RPMI7951 (cell line): ENCODE results near the gene RPLP2. TPM values are rescaled to one million over a fixed set of nuclear protein-coding genes. Genes with fewer than 3 reads are reported as not detected.

Source experiments
- total RNA-seq: library from RNA; depleted of rRNA; stranded (reverse); fragments of >200 nt; shearing (Covaris generic); gene quantifications from 2 replicates; pipeline ENCODE4 v1.2.3, GENCODE V29; 2014; rRNA removed

The RPLP2 gene
- total RNA-seq, 1 experiment from 2014 or later = 886 TPM

Other genes starting within 250 kb of the RPLP2 start
- gene LMNTD2, start 249.2 kb upstream of the RPLP2 start, total RNA-seq = 0.24 and 0.29 TPM in 2 replicates
- gene RASSF7, start 249.0 kb upstream of the RPLP2 start, total RNA-seq = 7.4 and 16.4 TPM in 2 replicates
- gene PHRF1, start 233.5 kb upstream of the RPLP2 start, total RNA-seq = 12.5 and 14.8 TPM in 2 replicates
- 4.7 and 5.1 TPM in 2 replicates for gene IRF7, start 194.0 kb upstream of the RPLP2 start, total RNA-seq
- not detected in 2 replicates for gene CDHR5, start 185.0 kb upstream of the RPLP2 start, total RNA-seq
- not detected in 2 replicates for gene SCT, start 182.8 kb upstream of the RPLP2 start, total RNA-seq
- gene DRD4, start 172.7 kb upstream of the RPLP2 start, total RNA-seq = not detected in 2 replicates
- 15.4 and 23.8 TPM in 2 replicates for gene DEAF1, start 114.7 kb upstream of the RPLP2 start, total RNA-seq
- gene TMEM80, start 114.2 kb upstream of the RPLP2 start, total RNA-seq = 15.6 and 18.6 TPM in 2 replicates
- gene EPS8L2, start 103.7 kb upstream of the RPLP2 start, total RNA-seq = 3.4 and 5.7 TPM in 2 replicates
- 166 and 168 TPM in 2 replicates for gene TALDO1, start 62.5 kb upstream of the RPLP2 start, total RNA-seq
- gene GATD1, start 32.5 kb upstream of the RPLP2 start, total RNA-seq = 19.8 and 23.5 TPM in 2 replicates
- gene CEND1, start 19.9 kb upstream of the RPLP2 start, total RNA-seq = 0.12 TPM in 1 of 2 replicates, not detected in the other
- 9.5 and 12.7 TPM in 2 replicates for gene SLC25A22, start 11.7 kb upstream of the RPLP2 start, total RNA-seq
- gene PIDD1, start 4.7 kb upstream of the RPLP2 start, total RNA-seq = 4.9 and 5.4 TPM in 2 replicates
- 9.4 and 10.5 TPM in 2 replicates for gene PNPLA2, start 8.9 kb downstream of the RPLP2 start, total RNA-seq
- 1.8 and 2.5 TPM in 2 replicates for gene CRACR2B, start 18.0 kb downstream of the RPLP2 start, total RNA-seq
- 302 and 421 TPM in 2 replicates for gene CD151, start 23.0 kb downstream of the RPLP2 start, total RNA-seq
- gene POLR2L, start 32.6 kb downstream of the RPLP2 start, total RNA-seq = 167 and 183 TPM in 2 replicates
- gene TSPAN4, start 32.9 kb downstream of the RPLP2 start, total RNA-seq = 95.2 and 137 TPM in 2 replicates
- 41.2 and 43.3 TPM in 2 replicates for gene CHID1, start 100.8 kb downstream of the RPLP2 start, total RNA-seq
- gene AP2A2, start 115.9 kb downstream of the RPLP2 start, total RNA-seq = 28.4 and 31.9 TPM in 2 replicates
- under 0.01 and 0.10 TPM in 2 replicates for gene MUC6, start 226.8 kb downstream of the RPLP2 start, total RNA-seq